ENCODE measurements around the gene INPP5F. TPM values are rescaled to one million over a fixed set of nuclear protein-coding genes. Genes with fewer than 3 reads are reported as not detected.

INPP5F gene
- polyA plus RNA-seq, 1 of the 3 experiments (the other 2 are of a cell fraction) = 7.8 TPM

- Histone ChIP-seq H3K9ac (no peak overlapping the region), H3K9me3 (no peaks in the 10 kb centered on the region; the same call in 1 of the 2 replicates), H3K27me3 (ENCODE audit: insufficient read depth) (no peaks in the 10 kb centered on the region), H3K27ac (ENCODE audit: low read depth in 2 of 2, low read length in 1 of 2) (no peak overlapping the region), H4K20me1 (ENCODE audit: insufficient read depth) (peaks cover 67% of the 10 kb centered on the region), H3K4me2 (no peak overlapping the region), H3K9me2 (no peaks in the 10 kb centered on the region), H3K79me2 (ENCODE audit: insufficient read depth) (peaks cover 100% of the 10 kb centered on the region), H2AFZ (ENCODE audit: low read depth) (no peak overlapping the region), H3F3A (replicated peaks; ENCODE audit: insufficient read depth) (peaks cover 12% of the 10 kb centered on the region), H3K4me1 (ENCODE audit: control insufficient read depth in 1 of 2, insufficient read depth in 2 of 2, low read depth in 1 of 2, low read length in 1 of 2) (peaks cover 0 to 3% of the 10 kb centered on the region in 2 experiments; a peak in 1 of 4 replicates), H3K4me3 (ENCODE audit: low read depth in 2 of 2, low read length in 1 of 2) (no peak overlapping the region), H3K36me3 (replicated peaks in 1 of 2; ENCODE audit: control insufficient read depth in 1 of 2, insufficient read depth in 2 of 2, low read length in 1 of 2) (peaks cover 0 to 12% of the 10 kb centered on the region in 2 experiments)
- CTCF ChIA-PET = interaction anchor here (1.2 to 14.5 kb wide), 3 partner anchors 27 to 178 kb away, joined by 3 to 156 read pairs (median 8); no protein-coding TSS in a partner anchor
- 72% methylated on average over 4 of the region's 4 CpGs for WGBS (ENCODE audit: low lambda C conversion rate)
- POLR2A ChIA-PET = interaction anchor here (1.9 kb wide), 1 partner anchor 8 kb away, joined by 5 read pairs; the partner anchor contains the start of gene MCMBP
- TF ChIP-seq FOSL2 (IDR thresholded peaks at IDR 0.05; ENCODE audit: borderline replicate concordance, low read depth) (no peak), CTCF (IDR thresholded peaks at IDR 0.05) (no peak), JUND (IDR thresholded peaks at IDR 0.05) (no peak), TEAD4 (IDR thresholded peaks at IDR 0.05; ENCODE audit: borderline replicate concordance, insufficient read depth) (no peak), FOXM1 (IDR thresholded peaks at IDR 0.05; ENCODE audit: low read depth) (no peak), GABPA (IDR thresholded peaks at IDR 0.05; ENCODE audit: low read depth) (no peak), RCOR1 (IDR thresholded peaks at IDR 0.05; ENCODE audit: low read length) (no peak), PBX3 (IDR thresholded peaks at IDR 0.05) (no peak)
- no peak for DNase-seq
Measured at GRCh38 chr10:119863951-119864565, 138.2 kb downstream of the INPP5F start.

GRCh38 chr10:119865699-119866240 is 139.9 kb downstream of the INPP5F start:
- H3K27me3 ChIP-seq (ENCODE audit: insufficient read depth) = no peaks in the 10 kb centered on the region
- POLR2A ChIA-PET = no interaction called here
- no peak for TF ChIP-seq TAF1 (IDR thresholded peaks at IDR 0.05; ENCODE audit: borderline replicate concordance, low read depth, low read length)
- TF ChIP-seq USF2 (IDR thresholded peaks at IDR 0.05; ENCODE audit: borderline replicate concordance, low read depth, low read length) = no peak
- TF ChIP-seq JUND (IDR thresholded peaks at IDR 0.05) = no peak
- no peak for TF ChIP-seq FOXJ3 (CRISPR knock-in tag; IDR thresholded peaks at IDR 0.05)
- no peak for TF ChIP-seq GATA2 (CRISPR knock-in tag; IDR thresholded peaks at IDR 0.05)
- no peak for TF ChIP-seq NFIC (IDR thresholded peaks at IDR 0.05; ENCODE audit: borderline replicate concordance)
- TF ChIP-seq RXRA (IDR thresholded peaks at IDR 0.05; ENCODE audit: borderline replicate concordance, low read depth) = no peak
- no peak for TF ChIP-seq POLR2AphosphoS5 (IDR thresholded peaks at IDR 0.05; ENCODE audit: low read depth, low read length)
- no peak for TF ChIP-seq TCF12 (IDR thresholded peaks at IDR 0.05)
- no peak for TF ChIP-seq YY1 (IDR thresholded peaks at IDR 0.05; ENCODE audit: low read depth)
- peaks cover 100% of the 10 kb centered on the region for H3K79me2 ChIP-seq (ENCODE audit: insufficient read depth)
- no peak overlapping the region for H3K4me3 ChIP-seq (ENCODE audit: low read depth in 2 of 2, low read length in 1 of 2)
- no peak for DNase-seq
- H3K27ac ChIP-seq (ENCODE audit: low read depth in 2 of 2, low read length in 1 of 2) = no peak overlapping the region
- no peaks in the 10 kb centered on the region; the same call in 1 of the 2 replicates for H3K9me3 ChIP-seq
- 98% methylated on average over 6 of the region's 6 CpGs for WGBS (ENCODE audit: low lambda C conversion rate)
- no peak overlapping the region for H2AFZ ChIP-seq (ENCODE audit: low read depth)
- peaks cover 68% of the 10 kb centered on the region for H4K20me1 ChIP-seq (ENCODE audit: insufficient read depth)
- no peaks in the 10 kb centered on the region for H3K9me2 ChIP-seq
- CTCF ChIA-PET = interaction anchor here (1.3 to 14.5 kb wide), 2 partner anchors 11 to 114 kb away, joined by 3 to 156 read pairs; no protein-coding TSS in a partner anchor
- H3K36me3 ChIP-seq (replicated peaks in 1 of 2; ENCODE audit: control insufficient read depth in 1 of 2, insufficient read depth in 2 of 2, low read length in 1 of 2) = peaks cover 0 to 11% of the 10 kb centered on the region in 2 experiments
- H3F3A ChIP-seq (replicated peaks; ENCODE audit: insufficient read depth) = peaks cover 4% of the 10 kb centered on the region
- H3K9ac ChIP-seq = no peak overlapping the region
- H3K4me2 ChIP-seq = no peak overlapping the region
- peaks cover 0 to 5% of the 10 kb centered on the region in 2 experiments; a peak in 2 of 4 replicates for H3K4me1 ChIP-seq (ENCODE audit: control insufficient read depth in 1 of 2, insufficient read depth in 2 of 2, low read depth in 1 of 2, low read length in 1 of 2)

Data from SK-N-SH (cell line).